NB4 (cell line): Measurements from ENCODE around the gene DNAH14.

Source experiments
- DNase-seq: peaks from one replicate; pipeline ENCODE4 v3.0.0; 2010; ENCODE audit warnings: low read depth
- H3K4me3 ChIP-seq: one replicate; pipeline ENCODE4 v1.5.1; 2011; ENCODE audit warnings: mild to moderate bottlenecking, low read depth, low read length, moderate library complexity
- MAX ChIP-seq: IDR thresholded peaks from 2 replicates; pipeline ENCODE4 v1.6.1; 2011; ENCODE audit warnings: low read depth, low read length
- MYC ChIP-seq: IDR thresholded peaks from 2 replicates; pipeline ENCODE4 v1.6.1; 2011; ENCODE audit warnings: low read depth, low read length
- POLR2A ChIP-seq: IDR thresholded peaks from 2 replicates; pipeline ENCODE4 v1.6.1; 2011; ENCODE audit warnings: mild to moderate bottlenecking; ENCODE audit not compliant: insufficient read length; ENCODE audit errors: extremely low read depth
- TF ChIP-seq, protein P1 (sequence below): IDR thresholded peaks from one replicate; pipeline ENCODE4 v1.5.1; 2012; ENCODE audit warnings: low read depth, low read length

Gene DNAH14

GRCh38 chr1:225360119-225360518 is 430.6 kb downstream of the DNAH14 start:
- no peak for DNase-seq
- H3K4me3 ChIP-seq: no peak overlapping the region
- TF ChIP-seq, protein P1, sequence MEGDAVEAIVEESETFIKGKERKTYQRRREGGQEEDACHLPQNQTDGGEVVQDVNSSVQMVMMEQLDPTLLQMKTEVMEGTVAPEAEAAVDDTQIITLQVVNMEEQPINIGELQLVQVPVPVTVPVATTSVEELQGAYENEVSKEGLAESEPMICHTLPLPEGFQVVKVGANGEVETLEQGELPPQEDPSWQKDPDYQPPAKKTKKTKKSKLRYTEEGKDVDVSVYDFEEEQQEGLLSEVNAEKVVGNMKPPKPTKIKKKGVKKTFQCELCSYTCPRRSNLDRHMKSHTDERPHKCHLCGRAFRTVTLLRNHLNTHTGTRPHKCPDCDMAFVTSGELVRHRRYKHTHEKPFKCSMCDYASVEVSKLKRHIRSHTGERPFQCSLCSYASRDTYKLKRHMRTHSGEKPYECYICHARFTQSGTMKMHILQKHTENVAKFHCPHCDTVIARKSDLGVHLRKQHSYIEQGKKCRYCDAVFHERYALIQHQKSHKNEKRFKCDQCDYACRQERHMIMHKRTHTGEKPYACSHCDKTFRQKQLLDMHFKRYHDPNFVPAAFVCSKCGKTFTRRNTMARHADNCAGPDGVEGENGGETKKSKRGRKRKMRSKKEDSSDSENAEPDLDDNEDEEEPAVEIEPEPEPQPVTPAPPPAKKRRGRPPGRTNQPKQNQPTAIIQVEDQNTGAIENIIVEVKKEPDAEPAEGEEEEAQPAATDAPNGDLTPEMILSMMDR: no peak

DNA sequence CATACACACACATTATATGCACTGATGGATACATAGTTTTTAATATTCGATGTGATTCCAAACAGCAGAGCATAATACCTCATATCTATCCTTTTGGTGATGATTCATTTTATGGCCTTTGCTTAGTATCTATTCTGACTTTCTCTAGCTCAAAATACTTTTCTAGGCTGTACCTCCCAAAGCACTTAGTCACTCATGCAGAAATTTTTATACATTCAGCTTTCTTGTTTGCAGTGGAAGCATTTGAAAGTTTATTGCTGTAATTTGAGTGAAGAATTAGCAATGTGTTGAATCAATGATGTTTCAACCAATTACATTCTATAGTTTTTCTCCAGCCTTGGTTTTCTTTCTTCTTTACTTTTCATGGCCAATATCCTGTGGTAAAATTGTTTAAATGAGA is 431.7 kb downstream of the DNAH14 start:
- TF ChIP-seq MAX (no peak), MYC (no peak), POLR2A (no peak)
- TF ChIP-seq, protein P1: no peak
- DNase-seq: no peak
- H3K4me3 ChIP-seq: no peak overlapping the region

DNA sequence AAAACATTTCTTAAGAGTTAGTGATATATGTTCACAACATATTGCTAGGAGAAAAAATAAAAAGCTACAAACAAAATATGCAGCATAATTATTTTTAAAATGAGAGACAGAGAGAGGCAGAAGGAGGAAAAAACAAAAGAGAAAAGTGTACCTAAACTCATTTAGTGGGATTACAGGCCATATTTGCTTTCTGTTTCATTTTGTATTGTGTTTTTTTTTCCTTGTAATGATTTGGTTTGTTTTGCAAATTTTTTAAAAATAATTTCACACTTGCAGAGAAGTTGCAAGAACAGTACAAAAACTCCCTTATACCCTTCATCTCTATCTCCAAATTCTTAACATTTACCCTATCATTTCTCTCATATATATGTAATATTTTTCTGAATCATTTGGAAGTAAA is 433.3 kb downstream of the DNAH14 start:
- TF ChIP-seq, protein P1: no peak
- no peak for TF ChIP-seq MAX
- no peak for TF ChIP-seq MYC
- TF ChIP-seq POLR2A: no peak
- no peak overlapping the region for H3K4me3 ChIP-seq
- DNase-seq: no peak

DNA sequence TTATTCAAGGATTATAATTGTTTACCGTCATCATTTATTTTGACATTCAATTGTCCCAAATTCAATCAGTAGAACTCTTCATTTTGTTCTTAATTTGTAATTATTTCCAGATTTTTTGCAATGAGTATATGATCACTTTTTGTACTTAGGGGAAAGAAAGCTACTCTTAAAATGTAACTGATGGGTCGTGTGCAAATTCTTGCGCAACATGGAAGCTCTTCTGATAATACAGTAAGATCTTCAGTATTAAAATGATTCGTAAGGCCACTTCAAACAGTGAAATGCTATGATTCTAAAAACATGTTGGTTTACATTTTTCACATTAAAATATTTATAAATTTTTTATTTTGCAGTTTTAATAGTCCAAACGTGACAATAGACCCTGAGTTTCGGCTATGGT is 435.0 kb downstream of the DNAH14 start:
- no peak for DNase-seq
- no peak overlapping the region for H3K4me3 ChIP-seq
- TF ChIP-seq, protein P1: no peak
- TF ChIP-seq MYC (no peak), POLR2A (no peak), MAX (no peak)

DNA sequence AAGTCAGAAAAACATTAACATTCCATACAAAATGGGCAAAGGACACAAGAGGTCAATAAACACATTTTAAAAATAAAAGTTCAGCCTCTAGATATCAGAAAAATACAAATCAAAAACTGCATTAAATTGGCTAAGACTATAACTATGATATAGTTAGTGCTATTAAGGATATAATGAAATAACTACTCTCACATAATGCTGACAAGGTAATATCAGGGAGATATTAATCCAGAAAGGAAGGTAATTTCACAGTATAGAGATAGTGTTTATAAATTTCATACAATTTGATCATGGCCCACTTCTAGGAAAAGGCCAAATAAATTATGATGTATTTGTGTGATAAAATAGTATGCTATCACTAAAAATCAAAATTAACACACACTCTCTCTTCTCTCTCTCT is 436.5 kb downstream of the DNAH14 start:
- H3K4me3 ChIP-seq: no peak overlapping the region
- DNase-seq: no peak
- TF ChIP-seq MYC (no peak), POLR2A (no peak)
- TF ChIP-seq, protein P1: no peak

DNA sequence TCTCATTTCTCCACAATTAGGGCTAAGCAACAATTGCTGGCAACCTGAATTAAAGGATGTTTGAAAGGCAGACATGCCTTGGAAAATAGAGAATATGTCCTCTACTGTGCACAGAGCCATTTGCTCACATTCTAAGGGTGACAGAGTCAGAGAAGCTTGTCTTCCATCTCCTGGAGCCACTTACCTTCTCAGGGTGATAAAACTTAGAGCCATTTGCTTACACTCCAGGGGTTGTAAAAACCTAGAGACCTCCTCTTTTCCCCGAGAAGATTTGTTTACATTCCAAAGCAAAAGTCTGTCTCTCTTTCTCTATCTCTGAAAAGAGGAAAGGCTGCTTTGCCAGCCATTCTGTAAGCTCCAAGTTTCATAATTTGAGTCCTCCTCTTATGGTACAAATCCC is 437.1 kb downstream of the DNAH14 start:
- no peak for TF ChIP-seq MYC
- TF ChIP-seq POLR2A: no peak
- TF ChIP-seq, protein P1: no peak
- no peak for TF ChIP-seq MAX
- no peak for DNase-seq
- no peak overlapping the region for H3K4me3 ChIP-seq
